GM18520 (cell line): ENCODE results near the gene ARL15.
"Not testable (repeated sequence)": the region's sequence is repeated elsewhere in the genome, so short reads cannot be mapped to it uniquely, and the experiment has no call there.

Source experiments
- ATAC-seq: cut with Tn5 transposase; IDR thresholded peaks from one replicate; pipeline ENCODE4 v1.9.1; 2021; ENCODE audit not compliant: unreplicated experiment

The ARL15 gene

DNA sequence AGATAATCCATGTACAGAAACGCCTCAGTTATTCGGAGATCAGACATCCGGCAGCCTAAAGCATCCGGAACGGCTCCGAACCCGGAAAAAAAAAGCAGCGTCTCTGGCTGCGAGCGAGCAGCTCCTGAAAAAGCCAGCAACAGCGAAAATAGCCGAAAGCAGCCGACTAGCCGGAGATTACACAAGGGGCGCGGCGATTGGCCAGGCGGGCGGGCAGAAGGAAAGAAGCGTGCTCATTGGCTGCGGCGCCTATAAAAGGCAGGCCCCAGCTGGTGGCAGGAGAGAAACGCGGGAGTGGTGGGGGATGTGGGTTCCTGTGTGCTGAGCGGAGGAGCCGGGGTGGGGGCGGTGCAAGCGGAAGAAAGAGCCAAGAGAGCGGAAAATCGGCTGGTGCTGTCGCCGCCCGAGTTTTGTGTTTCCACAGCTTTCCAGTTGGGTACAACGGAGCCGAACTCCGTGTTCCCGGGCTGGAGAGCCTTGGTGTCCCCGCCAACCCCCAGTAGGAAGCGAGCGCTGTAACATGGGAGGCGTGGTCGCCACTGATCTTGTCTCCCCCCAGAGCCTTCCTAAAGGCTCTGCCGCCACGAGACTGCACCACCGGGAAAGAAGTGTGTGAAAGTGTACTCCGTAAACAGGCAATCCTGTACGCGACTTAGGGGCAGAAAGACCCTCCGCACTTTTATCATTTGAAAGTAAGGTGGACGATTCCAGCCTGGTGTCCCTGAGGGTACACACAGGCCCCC is at the start of gene ARL15:
TSS of gene ARL15 (minus strand) at position 141 of the 743 bp plus-strand sequence.
- peak; percentile 88 for ATAC-seq

- no peak for ATAC-seq
Observed at GRCh38 chr5:54360089-54360488, 49.7 kb upstream of the ARL15 start.

DNA sequence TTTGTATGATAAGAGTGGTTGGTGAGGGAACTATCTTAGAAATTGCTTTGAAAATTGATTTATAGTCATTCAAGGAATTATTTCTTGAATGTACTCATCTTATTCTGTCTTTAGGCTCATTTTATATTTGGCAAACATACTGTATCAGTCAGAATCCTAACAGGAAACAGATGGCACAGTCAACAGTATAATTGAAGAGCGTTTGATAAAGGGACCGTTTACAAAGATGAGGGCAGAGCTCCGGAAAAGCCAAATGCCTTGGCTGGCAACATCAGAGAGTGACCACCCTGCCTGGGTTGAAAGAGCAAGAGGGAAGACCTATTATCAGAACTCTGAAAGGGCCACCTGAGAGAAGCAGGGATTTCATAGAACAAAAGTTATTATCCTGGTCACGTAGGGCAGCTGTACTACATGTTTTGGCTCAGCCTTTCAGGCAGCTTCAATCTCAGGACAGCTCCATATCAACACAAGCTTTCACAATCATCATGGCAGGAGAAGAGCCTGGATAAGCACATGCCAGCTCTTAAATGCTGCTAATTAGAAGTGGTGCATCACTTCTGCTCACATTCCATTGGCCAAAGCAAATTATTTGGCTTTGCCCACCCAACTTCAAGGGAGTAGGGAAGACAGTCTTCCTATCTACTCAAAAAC is 47.2 kb upstream of the ARL15 start:
- ATAC-seq: no peak

GRCh38 chr5:54353933-54354564 is 43.7 kb upstream of the ARL15 start:
- not testable (repeated sequence) for ATAC-seq

DNA sequence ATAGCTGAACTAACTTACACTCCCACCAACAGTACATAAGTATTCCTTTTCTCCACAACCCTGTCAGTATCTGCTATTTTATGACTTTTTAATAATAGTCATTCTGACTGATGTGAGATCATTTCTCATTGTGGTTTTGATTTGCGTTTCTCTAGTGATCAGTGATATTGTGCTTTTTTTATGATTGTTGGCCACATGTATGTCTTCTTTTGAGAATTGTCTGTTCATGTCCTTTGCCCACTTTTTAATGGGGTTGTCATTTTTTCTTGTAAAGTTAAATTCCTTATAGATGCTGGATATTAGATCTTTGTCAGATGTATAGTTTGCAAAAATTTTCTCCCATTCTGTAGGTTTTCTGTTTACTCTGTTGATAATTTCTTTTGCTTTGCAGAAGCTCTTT is 42.2 kb upstream of the ARL15 start:
- not testable (repeated sequence) for ATAC-seq

GRCh38 chr5:54347221-54347865 is 37.0 kb upstream of the ARL15 start:
- no peak for ATAC-seq

DNA sequence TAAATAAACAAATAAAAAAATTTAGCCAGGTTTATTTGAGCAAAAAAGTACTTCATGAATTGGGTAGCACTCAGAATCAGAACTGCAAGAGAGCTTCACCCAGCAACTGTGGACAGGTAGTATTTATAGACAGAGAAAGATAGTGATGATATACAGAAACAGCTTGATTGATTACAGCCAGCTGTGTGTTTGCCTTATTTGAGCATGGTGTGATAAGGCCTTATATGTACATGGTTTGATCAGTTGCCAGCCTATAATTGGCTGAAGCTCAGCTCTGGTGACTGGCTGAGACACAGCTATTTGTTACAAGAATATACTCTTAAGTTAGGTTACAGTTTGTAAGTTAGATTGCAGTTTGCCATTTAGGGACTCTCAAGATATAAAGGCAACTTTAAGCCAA is 34.3 kb upstream of the ARL15 start:
- ATAC-seq: no peak

DNA sequence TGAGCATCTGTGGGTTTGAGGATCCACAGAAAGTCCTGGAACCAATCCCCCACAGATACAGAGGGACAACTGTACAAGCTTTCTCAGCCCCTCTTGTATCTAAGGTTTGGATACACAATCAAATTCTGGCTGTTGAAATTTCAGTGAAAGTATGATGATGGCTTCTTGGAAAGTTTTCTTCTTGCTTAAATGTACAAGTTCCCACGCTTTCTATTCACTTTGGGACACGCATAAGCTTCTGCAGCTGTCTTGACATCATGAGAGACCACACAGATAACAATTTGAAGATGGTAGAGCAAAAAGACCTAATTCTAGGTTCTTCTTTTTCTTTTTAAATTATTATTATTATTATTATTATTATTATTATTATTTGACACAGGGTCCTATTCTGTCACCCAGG is 31.6 kb upstream of the ARL15 start:
- no peak for ATAC-seq

DNA sequence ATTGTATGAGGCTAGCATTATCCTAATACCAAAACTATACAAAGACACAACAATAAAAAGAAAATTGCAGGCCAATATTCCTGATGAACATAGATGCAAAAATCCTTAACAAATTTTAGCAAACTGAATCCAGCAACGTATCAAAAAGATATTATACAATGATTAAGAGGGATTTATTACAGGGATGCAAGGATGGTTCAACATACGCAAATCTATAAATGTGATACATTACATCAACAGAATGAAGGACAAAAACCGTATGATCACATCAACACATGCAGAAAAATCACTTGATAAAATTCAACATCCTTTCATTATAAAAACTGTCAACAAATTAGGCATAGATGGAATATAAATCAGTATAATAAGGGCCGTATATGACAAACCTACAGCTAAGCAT is 27.1 kb upstream of the ARL15 start:
- no peak for ATAC-seq

DNA sequence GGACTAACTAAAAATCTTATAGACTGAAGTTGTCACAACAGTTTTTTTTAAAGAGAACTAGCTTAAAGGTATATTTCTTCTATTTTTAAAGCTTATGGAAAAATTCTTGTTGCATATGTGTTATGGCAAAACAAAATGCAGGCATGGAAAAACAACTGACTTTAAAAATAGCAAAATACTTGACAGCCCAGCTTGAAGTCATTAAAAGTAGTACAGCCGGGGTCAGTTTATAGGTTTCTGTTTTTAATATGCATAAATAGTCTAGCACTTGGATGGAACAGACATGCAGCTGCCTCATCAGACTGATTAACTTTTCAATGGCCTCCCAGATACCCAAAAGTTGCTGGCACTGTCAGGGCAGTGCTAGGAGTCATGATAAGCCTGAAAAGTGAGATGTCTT is 22.3 kb upstream of the ARL15 start:
- ATAC-seq: no peak

DNA sequence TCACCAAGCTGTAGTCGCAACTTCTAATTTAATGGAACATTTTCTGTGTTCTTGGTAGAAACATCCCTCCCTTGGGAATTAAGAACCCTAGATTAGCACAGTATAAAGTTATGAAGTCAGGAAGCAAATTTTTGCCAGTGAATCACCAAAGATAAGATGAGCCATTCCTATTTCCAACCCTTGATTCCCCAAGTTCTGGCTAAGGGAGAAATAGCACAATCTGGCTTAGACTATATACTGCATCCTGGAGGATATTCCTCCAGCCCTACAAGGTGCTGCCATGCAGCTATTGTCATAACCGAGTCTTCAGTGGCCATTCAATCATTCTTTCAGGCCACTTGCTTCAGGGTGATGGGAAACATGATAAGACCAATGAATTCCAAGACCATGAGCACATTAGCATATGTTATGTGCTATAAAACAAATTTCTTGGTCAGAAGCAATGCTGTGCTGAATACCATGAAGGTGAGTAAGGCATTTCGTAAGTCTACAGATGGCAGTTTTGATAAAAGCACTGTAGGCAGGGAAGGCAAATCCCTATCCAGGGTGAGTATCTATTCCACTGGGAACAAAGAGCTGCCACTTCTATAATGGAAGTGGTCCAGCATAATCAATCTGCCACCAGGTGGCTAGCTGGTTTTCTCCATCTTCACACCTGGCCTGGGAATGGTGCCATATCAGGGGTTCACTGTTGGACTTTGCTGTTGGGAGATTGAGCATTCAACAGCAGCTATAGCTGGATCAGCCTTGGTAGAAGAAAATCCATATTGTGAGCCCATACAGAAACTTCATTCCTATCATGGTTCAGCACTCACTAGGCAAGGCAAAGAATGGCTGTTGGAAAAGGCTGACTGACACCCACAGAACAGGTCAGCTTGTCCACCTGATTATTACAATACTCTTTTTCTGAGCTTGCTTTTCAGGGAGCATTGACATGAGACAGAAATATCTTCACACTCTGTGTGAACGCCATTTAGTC is 19.6 kb upstream of the ARL15 start:
- no peak for ATAC-seq

- no peak for ATAC-seq
Observed at GRCh38 chr5:54326662-54327270, 16.4 kb upstream of the ARL15 start.

DNA sequence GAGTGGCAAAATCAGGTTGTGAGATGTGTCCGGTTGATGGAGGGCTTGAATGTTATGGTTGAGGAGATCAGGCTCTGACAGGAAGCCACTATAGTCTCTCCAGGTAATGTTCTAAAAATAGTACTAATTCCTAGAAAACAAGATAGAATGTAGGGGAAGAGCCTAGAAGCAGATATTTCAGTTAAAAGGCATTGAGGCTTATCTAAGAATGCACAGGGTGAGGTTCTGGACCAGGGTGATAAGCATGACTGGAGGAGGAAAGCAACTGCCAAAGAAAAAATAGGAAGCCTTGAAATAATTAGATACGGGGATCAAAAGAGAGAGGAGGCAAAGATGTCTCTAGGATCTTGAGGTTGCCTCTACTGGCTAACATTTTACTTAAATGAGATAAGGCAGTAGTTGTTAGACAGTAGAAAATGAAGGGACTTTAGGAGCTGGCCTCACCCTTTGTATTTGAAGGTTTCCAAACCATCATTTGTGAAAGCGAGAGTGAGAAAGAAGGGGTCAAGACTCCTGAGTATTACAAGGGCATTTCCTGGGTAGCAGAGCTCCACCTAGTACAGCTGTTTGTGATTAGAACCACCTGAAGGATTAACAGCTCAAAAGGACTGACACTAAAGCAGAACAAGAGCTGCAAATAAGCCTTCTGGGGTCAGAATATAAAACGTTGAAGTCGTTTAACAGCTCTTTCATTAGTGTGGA is 15.4 kb upstream of the ARL15 start:
- no peak for ATAC-seq

DNA sequence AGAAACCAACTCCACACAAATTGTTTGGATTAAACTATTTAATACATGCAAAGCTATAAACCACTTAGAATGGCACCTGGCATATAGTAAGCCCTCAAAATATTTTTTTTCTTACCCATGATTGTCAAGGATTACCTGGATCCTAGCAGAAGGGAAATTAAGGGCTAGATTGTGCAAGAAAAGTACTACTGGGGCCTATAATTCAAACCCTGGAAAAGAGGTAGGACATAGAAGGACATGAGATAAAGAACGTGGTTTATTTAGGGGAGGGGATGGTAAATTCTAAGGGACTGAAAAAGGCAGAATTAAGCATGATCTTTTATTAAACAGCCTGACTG is 14.9 kb upstream of the ARL15 start:
- ATAC-seq: no peak

- no peak for ATAC-seq
Observed at GRCh38 chr5:54324651-54325271, 14.4 kb upstream of the ARL15 start.

- no peak for ATAC-seq
Observed at GRCh38 chr5:54323495-54323894, 13.1 kb upstream of the ARL15 start.

DNA sequence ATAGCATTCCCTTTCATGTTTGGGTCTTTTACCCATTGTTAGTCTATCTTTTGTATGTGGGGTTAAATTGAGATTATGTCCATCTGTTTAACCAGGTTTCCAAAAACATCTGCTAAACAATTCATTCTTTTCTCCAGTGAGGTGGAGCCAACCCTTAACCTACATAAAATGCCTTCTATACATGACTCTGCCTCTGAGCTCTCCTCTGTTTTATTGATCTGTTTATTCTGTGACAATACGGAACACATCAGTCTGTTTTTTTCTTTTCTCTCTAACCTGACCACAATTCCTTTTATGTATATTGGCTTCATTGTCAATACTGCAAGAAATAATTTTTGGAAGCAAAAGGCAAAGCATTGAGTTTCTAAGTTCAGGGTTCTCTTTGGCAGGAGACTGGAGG is 9.9 kb upstream of the ARL15 start:
- no peak for ATAC-seq

DNA sequence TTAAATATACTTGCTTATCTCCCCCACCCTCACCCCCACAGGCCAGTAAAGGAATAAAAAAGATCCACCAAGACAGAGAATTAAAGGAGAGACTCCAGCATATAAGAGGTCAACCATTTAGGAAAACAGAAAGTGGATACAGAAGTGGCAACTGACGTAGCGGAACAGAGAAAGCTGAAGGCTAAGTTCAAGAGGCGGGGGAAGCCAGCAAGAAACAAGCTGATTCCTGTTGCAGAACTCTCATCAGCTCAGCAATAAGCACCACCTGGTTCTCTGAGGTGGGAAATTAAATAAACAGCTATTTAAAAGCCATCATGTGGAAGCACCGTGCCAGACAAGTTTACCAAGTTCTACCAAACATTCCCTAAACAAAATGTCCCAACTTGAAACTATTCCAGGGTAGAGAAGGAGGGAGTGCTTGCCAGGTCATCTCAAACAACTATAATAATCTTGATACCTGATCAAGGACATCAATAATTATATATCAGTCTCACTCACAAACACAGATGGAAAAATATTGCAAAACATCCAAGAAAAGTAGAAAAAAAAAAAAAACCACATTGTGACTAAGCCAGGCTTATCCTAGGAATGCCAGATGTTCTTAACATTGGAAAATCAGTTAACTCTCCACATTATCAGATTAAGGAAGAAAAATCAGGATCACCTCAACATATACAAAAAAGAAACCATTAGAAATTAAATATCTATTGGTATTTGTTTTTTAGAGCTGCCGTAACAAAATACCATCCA is 7.3 kb upstream of the ARL15 start:
- no peak for ATAC-seq
